HG02798 (cell line): ENCODE results near the gene DNAH12.
A peak's percentile ranks its signal among the peaks of the same experiment; 100 is the strongest.
"Not testable (repeated sequence)": the region's sequence is repeated elsewhere in the genome, so short reads cannot be mapped to it uniquely, and the experiment has no call there.

Source experiments
- ATAC-seq: cut with Tn5 transposase; IDR thresholded peaks from one replicate; pipeline ENCODE4 v1.9.1; 2021; ENCODE audit warnings: mild to moderate bottlenecking; ENCODE audit not compliant: unreplicated experiment, poor library complexity

Gene DNAH12

DNA sequence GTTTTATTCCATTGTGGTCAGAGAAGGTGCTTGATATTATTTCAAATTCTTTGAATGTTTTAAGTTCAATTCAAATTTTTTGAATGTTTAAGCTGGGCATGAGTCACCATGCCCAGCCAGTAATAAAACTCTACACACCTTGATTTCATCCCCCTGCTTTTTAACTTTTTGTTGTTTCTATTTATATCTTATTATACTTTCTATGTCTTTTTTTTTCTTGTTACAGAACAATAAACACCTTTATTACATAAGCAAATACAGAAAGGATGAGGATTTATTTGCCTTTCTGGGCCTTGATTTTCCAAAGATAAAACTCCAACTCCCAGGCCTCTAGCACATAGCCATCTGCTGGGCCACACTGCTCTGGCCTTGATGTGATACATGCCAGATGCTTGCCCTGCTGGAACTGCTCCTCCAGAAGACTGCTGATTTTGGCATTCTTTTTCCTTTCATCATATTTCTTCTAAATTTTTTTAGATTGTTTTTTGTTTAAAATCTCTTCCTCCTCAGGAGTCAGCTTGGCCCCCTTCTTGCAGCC, 14.0 kb downstream of the DNAH12 start:
- ATAC-seq: no peak

DNA sequence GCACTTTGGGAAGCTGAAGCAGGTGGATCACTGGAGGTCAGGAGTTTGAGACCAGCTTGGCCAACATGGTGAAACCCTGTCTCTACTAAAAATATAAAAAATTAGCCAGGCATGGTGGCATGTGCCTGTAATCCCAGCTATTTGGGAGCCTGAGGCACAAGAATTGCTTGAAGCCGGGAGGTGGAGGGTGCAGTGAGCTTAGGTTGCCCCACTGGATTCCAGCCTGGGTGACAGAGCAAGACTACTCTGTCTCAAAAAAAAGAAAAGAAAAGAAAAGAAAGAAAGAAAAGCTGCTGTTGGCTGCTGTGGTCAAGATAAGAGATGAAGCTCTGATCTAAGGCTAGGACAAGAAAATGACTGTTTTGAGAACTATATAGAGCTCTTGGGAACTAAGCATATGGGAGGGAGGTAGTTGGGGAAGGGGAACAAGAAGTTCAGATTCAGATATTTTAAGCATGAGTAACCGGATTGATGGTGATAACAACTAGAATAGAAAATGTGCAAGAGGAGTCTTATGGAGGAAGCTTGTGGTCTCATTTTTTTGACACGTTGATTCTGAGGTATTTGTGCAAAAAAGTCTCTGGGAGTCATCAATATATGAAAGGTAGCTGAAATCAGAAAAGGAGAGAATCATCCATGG, 25.7 kb downstream of the DNAH12 start:
- no peak for ATAC-seq

DNA sequence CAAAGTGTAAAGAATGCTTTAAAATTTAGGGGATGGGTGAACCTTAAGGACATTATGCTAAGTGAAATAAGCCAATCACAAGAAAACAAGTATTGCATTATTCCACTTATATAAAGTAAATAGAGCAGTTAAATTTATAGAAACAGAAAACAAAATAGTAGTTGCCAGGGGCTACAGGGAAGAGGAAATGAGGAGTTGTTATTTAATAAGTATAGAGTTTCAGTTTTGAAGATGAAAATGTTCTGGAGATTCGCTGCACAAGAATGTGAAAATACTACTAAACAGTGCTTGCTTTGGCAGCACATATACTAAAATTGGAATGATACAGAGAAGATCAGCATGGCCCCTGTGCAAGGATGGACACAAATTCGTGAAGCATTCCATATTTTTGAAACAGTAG, 32.0 kb downstream of the DNAH12 start:
- ATAC-seq: no peak

DNA sequence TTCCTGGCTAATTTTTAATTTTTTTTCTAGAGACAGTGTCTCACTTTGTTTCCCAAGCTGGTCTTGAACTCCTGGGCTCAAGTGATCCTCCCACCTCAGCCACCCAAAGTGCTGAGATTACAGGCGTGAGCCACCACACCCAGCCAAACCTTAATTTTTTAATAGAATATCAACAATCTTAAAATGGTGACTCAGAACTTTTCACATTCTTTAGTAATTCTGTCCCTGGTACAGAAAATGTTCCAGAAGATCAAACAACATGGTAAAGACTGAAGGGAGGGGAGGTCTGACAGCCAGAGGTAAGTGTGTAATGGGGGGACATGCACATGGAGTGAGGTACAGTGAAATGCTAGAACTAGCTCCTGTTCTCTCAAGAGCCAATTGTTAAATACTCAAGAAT, 38.2 kb downstream of the DNAH12 start:
- no peak for ATAC-seq

DNA sequence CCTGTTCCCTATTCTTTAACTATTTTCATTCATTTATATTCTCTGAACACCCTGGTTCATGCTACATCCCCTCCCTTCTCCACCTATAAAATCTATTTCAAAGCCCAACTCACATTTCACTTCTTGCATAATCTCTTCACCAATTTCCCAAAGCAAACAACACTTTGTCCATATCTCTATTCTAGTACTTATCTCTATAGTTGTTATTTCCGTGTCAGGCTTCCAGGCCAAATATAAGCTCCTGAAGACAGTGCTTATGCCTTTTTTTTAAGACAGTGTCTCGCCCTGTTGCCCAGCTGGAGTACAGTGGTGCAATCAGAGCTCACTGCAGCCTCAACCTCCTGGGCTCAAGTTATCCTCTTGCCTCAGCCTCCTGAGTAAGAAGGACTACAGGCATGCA, 43.6 kb downstream of the DNAH12 start:
- no peak for ATAC-seq

DNA sequence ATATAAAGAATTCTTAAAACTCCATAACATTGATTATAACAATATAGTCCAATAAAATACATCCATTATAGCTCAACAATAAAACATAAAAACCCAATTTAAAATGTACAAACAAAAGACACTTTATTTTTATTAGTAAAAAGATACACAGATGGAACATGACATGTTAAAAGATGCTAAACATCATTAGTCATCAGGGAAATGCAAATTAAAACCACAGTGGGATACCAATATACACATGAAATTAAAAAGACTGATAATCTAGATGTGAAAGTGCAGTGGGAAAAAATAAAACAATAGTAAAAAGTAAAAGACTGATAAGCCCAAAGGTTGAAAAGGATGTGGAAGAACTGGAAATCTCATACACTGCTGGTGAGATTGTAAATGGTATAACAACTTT, 46.2 kb downstream of the DNAH12 start:
- ATAC-seq: no peak

DNA sequence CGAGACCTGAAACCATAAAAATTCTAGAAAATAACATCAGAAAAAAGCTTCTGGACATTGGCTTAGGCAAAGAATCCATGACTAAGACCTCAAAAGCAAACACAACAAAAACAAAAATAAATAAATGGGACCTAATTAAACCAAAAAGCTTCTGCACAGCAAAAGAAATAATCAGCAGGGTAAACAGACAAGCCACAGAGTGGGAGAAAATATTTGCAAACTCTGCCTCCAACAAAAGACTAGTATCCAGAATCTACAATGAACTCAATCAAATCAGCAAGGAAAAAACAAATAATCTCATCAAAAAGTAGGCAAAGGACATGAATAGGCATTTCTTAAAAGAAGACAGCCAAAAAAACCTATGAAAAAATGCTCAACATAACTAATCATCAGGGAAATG, 59.6 kb downstream of the DNAH12 start:
- ATAC-seq: no peak

DNA sequence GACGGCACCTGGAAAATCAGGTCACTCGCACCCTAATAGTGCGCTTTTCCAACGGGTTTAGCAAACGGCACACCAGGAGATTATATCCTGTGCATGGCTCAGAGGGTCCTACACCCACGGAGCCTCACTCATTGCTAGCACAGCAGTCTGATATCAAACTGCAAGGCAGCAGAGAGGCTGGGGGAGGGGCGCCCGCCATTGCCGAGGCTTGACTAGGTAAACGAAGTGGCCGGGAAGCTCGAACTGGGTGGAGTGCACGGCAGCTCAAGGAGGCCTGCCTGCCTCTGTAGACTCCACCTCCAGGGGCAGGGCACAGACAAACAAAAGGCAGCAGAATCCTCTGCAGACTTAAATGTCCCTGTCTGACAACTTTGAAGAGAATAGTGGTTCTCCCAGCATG, 67.0 kb downstream of the DNAH12 start:
- ATAC-seq: not testable (repeated sequence)

DNA sequence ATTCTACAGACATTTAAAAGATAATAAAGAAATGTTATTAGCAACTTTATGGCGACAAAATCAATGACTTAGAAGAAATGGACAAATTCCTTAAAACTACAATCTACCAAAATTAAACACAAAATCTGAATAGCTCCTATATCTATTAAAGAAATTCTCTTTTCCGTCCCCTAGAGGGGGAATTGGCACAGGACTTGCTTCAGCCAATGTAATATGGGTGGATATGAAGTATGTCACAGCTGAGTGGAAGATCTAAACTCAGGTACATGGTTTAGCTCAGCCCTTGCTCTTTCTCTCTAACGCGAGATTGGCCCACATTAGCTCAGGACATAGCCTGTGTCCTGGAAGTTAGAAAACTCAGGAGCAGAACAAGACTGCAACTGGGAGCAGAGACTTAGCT, 79.3 kb downstream of the DNAH12 start:
- ATAC-seq: no peak

DNA sequence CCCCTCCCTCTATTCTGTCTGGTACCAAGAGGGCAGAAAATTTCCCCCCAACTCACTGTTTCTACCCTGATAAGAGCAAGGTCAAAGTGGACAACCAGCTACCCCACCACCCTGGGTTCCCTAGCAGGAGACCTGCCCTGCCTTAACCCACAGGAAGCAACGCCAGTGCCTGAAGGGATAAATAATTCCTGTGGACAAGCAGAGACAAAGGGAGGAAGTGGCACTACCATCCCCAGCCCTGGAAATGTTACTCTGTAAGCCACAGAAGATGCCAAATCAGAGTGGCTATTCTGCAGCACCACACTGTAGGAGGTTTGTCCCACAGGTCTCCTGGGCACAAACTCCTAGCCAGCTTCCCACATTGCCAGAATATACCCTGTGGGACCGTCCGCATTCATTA, 80.1 kb downstream of the DNAH12 start:
- ATAC-seq: no peak

DNA sequence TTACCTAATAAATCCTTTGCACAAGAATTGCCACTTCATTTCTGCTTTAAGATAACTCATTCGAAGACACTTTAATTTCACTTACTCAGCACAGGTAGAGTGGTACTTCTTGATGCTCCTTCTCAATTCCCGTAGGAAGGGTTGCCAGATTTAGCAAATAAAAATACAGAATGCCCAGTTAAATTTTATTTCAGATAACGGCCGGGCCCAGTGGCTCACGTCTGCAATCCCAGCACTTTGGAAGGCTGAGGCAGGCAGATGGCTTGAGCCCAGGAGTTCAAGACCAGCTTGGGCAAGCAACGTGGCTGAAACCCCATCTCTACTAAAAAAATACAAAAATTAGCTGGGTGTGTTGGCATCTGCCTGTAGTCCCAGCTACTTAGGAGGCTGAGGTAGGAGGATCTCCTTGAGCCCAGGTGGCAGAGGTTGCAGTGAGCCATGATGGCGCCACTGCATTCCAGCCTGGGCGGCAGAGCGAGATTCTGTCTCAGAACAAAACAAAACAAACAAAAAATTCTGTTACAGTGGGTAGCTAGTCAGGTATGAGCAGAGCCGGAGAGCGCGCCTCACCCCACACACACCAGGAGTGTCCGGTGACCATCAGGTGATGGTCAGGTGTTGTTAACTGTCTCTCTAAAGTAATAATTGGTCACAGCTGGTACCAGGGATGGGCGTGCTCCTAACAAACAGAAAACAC, 92.8 kb downstream of the DNAH12 start:
- ATAC-seq: no peak

DNA sequence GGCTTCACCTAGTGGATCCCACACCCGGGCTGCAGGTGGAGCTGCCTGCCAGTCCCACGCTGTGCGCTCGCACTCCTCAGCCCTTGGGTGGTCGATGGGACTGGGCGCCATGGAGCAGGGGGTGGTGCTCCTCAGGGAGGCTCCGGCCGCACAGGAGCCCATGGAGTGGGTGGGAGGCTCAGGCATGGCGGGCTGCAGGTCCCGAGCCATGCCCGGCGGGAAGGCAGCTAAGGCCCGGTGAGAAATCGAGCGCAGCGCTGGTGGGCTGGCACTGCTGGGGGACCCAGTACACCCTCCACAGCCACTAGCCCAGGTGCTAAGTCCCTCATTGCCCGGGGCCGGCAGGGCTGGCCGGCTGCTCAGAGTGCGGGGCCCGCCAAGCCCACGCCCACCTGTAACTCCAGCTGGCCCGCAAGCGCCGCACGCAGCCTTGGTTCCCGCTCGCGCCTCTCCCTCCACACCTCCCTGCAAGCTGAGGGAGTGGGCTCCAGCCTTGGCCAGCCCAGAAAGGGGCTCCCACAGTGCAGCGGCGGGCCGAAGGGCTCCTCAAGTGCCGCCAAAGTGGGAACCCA, 94.8 kb downstream of the DNAH12 start:
- not testable (repeated sequence) for ATAC-seq

DNA sequence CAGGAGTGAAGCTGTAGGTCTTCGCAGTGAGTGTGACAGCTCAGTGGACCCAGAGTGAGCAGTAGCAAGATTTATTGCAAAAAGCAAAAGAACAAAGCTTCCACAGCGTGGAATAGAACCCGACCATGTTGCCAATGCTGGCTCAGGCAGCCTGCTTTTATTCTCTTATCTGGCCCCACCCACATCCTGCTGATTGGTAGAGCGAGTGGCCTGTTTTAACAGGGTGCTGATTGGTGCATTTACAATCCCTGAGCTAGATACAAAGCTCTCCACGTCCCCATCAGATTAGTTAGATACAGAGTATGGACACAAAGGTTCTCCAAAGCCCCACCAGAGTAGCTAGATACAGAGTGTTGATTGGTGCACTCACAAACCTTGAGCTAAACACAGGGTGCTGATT, 95.7 kb downstream of the DNAH12 start:
- ATAC-seq: not testable (repeated sequence)

DNA sequence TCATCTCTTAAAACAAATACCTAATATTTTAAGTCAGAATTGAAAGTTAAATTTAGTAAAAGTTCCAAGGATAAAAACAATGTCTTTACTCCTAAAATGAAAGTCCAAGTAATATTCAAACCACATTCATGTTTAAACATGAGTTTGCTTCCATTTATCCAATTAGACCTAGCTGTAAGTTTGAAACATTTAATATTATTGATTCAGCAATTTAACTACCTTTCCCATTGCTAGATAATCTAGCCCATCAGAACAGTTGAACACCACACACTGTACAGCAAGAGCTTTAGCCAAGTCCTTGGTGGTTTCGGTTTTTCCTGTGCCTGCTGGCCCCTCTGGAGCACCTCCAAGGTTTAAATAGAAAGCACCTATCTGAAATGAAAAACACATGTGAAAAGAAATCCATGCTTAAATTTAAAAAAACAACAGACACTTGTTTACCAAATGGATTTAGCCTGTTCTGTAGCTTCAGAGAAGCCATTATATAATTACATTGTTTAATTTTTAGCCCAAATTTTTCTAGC, 97.8 kb downstream of the DNAH12 start:
- no peak for ATAC-seq

DNA sequence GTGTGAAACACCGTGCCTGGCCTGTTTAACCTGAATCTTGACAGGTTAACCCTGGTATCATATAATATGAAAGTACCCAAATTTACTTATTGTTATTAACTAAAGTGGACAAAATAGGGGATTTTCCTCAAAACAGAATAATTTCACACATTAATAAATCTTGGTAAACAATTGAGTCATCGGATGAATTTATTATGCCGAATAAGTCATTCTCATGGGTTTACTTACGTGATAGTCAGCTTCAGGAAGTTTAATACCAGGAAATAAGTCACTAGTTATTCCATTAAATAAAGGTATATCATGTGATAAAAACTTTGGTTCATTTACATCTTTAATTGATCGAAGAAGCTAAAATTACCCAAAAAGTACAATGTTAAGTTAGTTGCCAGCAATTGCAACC, 99.7 kb downstream of the DNAH12 start:
- ATAC-seq: no peak

DNA sequence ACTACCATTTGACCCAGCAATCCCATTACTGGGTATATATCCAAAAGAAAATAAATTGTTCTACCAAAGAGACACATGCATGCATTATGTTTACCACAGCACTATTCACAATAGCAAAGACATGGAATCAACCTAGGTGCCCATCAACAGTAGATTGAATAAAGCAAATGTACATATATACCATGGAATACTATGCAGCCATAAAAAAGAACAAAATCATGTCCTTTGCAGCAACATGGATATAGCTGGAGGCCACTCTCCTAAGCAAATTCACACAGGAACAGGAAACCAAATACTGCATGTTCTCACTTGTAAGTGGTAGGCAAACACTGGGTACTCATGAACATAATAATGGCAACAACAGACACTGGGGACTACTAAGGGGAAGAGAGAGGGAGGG, 104.0 kb downstream of the DNAH12 start:
- not testable (repeated sequence) for ATAC-seq

DNA sequence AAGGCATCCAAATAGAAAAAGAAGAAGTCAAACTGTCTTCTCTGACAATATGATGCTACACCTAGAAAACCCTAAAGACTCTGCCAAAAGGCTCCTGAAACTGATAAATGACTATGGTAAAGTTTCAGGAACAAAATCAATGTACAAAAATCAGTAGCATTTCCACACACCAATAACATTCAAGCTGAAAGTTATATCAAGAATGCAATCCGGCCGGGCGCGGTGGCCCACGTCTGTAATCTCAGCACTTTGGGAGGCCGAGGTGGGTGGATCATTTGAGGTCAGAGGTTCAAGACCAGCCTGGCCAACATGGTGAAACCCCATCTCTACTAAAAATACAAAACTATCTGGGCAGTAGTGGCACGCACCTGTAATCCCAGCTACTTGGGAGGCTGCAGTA, 105.7 kb downstream of the DNAH12 start:
- ATAC-seq: peak; percentile 40

DNA sequence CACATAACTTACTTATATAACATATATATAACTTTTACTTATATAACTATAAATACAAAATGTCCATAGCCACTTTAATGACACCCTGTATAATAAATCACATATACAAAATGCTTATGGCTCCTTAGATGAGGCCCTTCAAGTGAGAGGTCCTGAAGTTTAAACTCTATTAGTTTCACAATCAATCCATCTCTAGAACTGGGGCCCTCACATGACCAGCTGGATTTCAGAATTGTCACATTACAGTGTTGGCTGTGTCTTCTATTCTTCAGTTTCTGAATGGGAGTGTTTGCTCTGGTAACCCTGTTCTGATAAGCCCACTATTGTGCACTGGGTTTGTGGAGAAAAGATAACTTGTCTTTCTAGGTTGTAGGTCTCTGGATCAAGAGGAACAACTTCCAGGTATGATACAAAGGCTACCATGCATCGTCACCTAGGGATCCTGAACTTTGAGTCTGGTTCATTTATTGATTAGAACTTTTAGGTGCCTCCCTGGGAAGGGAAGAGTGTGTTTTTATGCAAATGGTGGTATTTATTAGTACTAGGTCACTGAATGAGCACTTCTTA, 107.9 kb downstream of the DNAH12 start:
- no peak for ATAC-seq

DNA sequence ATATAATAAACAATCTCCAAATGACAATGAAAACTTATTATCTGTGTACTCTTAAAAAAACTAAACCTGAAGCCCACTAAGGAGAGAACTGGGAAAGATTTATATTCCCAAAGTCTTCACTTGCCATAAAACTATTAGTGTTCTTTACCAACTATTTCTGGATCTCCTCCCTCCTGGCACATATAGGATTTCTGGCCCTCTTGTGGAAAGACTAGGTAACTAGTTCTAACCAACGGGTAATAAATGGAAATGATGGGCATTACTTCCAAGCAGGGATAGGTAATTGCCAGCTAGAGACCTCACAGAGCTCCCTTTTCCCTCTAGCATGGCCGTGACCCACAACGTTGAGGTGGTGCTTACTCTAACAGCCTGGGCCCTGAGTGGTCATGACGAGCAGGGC, 110.1 kb downstream of the DNAH12 start:
- no peak for ATAC-seq

DNA sequence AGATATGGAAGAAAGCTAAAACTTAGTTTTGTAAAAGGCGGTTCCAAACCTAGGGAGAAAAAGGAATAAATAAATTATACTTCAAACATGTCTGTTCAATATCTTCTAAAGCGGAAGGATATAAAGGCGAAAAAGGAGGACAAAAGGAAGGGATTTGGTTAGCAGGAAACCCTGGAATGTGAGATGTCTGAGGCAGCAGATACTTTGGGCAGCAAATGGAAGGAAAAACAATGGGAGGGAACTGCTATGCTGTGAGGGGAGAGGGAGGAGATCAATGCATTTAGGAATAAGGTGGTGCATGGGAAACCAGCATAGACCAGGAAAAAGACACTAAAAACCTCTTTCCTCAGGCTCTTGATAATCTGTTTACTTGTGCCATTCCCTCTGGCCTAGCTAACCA, 120.8 kb downstream of the DNAH12 start:
- ATAC-seq: no peak

DNA sequence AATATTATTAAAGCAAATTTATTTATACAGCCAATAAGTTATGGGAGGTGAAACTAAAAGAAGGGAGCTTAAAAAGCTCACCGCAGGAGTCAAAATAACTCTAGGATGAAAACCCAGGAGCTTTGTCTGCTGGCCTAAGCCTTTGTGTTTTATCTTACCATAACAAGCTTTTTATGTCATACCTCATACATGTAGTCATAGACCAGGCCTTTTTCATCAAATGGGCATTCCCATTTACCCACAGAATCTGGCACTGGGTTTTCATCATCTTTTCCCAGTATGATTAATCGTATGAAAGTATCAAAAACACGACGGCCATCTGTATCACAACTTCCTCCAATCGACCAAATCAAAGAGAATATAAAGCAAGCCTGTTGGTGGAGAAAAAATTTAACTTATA, 122.8 kb downstream of the DNAH12 start:
- no peak for ATAC-seq
